HFF-Myc (cell line): ENCODE results near the gene TMEM258.
A peak's percentile ranks its signal among the peaks of the same experiment; 100 is the strongest.

Source experiments
- DNase-seq: peaks from one replicate; pipeline ENCODE4 v3.0.0-alpha.2; 2011; ENCODE audit warnings: low read depth; ENCODE audit errors: extremely low read depth
- H3K4me3 ChIP-seq: replicated peaks from 2 replicates; pipeline ENCODE4 v1.5.1; 2011; ENCODE audit warnings: low read depth, mild to moderate bottlenecking, control low read depth, low read length
- TF ChIP-seq, protein P1 (sequence below): IDR thresholded peaks from 2 replicates; pipeline ENCODE4 v1.5.1; 2012; ENCODE audit warnings: mild to moderate bottlenecking, low read depth, low read length, control low read depth; ENCODE audit errors: missing control alignments

TMEM258 gene

DNA sequence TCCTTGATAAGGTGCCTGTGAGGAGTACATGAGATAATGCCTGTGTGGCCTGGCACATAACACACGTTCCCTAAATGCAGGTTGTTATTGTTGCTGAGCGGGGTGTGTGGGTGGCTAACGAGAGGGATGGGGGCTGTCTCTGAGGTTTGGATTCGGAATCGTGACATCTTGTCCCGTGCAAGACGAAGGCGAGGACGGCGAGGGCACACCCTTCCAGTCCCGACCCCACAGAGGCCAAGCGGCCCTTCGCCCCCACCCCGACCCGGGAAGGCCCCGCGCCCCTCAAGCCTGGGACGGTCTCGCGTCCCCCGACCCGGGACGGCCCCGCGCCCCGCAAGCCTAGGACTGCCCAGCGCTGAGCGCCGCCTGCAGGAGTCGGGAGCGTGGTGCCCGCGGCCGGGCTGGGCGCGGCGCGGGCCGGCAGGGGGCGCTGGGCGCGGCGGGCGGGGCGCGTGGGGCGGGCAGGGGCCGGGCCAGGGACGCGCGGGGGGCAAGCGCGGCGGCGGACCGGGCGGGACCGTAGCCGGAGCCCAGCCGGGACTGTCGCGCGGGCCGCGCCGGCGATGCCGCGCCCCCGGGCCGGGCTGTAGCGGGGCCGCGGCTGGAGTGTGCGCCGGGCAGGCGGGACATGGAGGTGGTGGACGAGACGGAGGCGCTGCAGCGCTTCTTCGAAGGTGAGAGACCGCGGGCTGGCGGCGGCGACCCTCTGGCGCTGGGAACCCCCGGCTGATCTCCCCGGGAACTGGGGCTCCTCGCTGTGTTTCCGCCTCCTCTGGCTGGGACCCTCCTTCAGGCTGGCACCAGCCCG is 40.1 kb downstream of the TMEM258 start, which contains the start of gene MYRF:
MYRF (plus strand) TSS at position 520 of the 808 bp plus-strand sequence; CDS start at position 629, 109 bp downstream.
- TF ChIP-seq, protein P1, sequence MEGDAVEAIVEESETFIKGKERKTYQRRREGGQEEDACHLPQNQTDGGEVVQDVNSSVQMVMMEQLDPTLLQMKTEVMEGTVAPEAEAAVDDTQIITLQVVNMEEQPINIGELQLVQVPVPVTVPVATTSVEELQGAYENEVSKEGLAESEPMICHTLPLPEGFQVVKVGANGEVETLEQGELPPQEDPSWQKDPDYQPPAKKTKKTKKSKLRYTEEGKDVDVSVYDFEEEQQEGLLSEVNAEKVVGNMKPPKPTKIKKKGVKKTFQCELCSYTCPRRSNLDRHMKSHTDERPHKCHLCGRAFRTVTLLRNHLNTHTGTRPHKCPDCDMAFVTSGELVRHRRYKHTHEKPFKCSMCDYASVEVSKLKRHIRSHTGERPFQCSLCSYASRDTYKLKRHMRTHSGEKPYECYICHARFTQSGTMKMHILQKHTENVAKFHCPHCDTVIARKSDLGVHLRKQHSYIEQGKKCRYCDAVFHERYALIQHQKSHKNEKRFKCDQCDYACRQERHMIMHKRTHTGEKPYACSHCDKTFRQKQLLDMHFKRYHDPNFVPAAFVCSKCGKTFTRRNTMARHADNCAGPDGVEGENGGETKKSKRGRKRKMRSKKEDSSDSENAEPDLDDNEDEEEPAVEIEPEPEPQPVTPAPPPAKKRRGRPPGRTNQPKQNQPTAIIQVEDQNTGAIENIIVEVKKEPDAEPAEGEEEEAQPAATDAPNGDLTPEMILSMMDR, result peak; percentile 38
- peak within 1 kb of the TSS; percentile 28 for H3K4me3 ChIP-seq
- DNase-seq, result no peak

DNA sequence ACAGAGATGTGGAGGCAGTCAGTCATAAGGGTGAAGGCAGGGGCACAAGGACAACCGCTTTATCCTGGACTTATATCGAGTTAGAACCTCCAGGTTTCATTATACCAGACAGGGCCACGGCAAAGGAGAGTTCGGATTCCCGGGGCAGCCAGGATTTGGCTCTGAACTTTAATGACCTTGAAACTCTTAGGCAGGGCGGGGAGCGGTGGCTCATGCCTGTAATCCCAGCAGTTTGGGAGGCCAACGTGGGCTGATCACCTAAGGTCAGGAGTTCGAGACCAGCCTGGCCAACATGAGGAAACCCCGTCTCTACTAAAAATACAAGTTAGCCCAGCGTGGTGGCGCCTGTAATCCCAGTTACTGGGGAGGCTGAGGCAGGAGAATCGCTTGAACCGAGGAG is 41.0 kb downstream of the TMEM258 start:
- no peak for DNase-seq
- H3K4me3 ChIP-seq, result no peak overlapping the region
- TF ChIP-seq, protein P1, result no peak

DNA sequence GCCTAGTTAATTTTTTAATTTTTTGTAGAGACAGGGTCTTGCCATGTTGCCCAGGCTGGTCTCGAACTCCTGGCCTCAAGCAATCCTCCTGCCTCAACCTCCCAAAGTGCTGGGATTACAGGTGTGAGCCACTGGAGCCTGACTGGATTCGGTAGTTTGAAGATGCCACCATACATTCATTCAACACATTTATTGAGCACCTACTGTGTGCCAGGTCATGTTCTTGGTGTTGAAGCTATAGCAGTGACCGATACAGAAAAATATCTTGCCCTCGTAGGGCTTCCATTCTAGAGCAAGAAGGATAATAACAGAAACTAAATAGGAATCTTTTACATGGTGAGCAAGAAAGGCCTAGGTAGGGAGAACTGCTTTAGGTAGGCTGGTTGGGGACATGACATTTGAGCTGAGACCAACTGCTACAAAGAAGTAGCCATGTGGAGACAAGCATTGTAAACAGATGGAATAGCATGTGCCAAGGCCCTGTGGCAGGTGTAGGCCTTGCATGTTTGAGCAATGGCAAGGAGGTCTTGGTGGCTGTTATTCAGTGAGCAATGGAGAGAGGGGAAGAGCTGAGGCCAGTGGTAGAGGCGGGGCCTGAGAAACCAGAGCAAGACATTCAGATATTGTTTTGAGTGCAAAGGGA is 41.6 kb downstream of the TMEM258 start:
- no peak overlapping the region for H3K4me3 ChIP-seq
- TF ChIP-seq, protein P1, result no peak
- no peak for DNase-seq

DNA sequence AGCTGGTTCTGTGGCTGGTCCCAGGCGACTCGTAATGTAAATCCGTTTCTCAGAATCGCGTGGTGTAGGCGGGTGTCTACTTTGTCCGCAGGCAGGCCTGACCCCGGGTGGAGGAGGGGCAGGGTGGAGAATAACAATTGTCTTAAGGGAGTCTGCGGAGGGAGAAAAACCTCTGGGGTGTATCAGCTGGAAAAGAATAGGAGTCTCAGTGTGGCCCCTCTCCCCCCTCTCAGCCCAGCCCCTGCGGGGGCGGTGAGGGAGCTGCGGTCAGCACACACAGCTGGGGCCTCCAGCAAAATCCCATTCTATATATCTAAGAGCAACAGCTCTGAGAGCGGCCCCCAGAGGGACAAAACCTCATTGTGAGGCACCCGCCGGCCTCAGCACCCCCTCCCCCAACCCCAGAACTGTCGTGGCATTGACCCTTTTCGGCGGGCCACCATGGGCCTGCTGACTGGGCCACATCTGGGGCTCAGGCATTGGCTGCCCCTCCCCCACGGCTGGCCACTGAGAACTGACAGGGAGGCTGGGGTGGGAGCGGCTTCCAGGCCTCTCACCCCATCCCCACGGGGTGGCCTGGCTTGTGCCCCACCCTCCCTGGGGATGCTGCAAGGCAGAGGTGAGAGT is 42.7 kb downstream of the TMEM258 start:
- no peak overlapping the region for H3K4me3 ChIP-seq
- DNase-seq, result no peak
- TF ChIP-seq, protein P1, result no peak

DNA sequence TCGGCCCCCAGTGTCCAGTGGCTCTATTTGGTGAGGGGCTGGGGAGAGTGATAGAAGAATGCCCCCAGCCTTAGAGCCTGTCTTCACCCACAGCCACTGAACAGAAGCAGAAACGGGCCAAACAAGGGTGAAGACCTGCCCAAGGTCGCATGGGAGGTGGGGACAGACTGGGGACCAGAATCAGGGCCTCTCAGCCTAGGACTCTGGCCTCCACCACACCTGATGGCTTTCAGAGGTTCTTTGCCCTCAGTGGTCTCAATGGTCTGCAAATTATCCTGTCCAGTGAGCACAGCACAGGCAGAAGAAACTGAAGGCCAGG is 44.5 kb downstream of the TMEM258 start:
- TF ChIP-seq, protein P1, result no peak
- H3K4me3 ChIP-seq, result no peak overlapping the region
- no peak for DNase-seq

DNA sequence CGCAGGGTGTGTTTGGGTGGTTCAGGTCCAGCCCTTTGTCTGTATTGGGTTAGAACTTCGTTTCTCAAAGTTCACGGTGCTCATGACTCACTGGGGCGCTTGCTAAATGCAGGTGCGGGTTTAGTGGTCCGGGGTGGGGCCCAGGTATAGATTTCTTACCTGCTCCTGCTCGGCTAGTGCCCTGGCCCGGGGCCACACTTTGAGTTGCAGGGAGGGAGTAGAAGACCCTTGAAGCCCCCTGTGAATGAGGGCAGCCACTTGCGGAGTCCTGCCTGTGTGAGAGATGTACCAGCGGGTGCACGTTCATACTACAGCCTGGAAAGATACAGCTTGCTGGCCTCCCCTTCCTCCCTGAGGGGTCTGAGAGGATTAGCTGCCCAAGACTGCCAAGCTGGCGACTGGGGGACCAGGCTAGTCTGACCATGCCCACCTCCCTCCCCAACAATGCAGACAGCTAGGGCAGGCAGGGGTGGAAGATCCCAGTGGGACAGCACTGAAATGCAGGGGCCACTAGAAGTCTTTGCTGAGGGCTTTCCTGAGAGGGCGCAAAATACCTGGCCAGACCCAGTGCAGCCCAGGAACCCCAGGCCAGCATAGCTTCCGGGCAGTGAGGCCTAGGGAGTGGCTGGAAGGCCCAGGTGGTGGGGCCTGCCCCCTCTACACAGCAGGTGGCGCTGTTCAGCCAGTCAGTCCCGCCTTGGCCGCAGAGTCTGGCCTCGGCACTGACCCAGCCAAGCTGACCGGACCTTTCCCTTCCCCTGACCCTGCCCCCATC is 45.0 kb downstream of the TMEM258 start:
- no peak for DNase-seq
- TF ChIP-seq, protein P1, result peak; percentile 93
- no peak overlapping the region for H3K4me3 ChIP-seq
